ENCODE data around the gene BNIP2.

- no peak for TF ChIP-seq CTCF (IDR thresholded peaks at IDR 0.05)
- TF ChIP-seq EZH2phosphoT487 (IDR thresholded peaks at IDR 0.05), result no peak
Measured at GRCh38 chr15:59680346-59680745, 8.8 kb downstream of the BNIP2 start.

Measured in neural progenitor cell (in vitro differentiated cells).